DMS 273 (cell line): ENCODE results near the gene PRKAA2.
A peak's percentile ranks its signal among the peaks of the same experiment; 100 is the strongest.
"Not testable (repeated sequence)": the region's sequence is repeated elsewhere in the genome, so short reads cannot be mapped to it uniquely, and the experiment has no call there.

Source experiments
- DNase-seq: peaks from one replicate; lab custom pipeline; 2025; ENCODE audit not compliant: unreplicated experiment; lab: John Stamatoyannopoulos, UW

Gene PRKAA2

GRCh38 chr1:56644919-56645676, at the start of gene PRKAA2:
PRKAA2 (plus strand) TSS chr1:56645314; CDS start chr1:56645388, 74 bp downstream.
- DNase-seq: peak; percentile 82

GRCh38 chr1:56595397-56596191, 49.5 kb upstream of the PRKAA2 start:
- DNase-seq: not testable (repeated sequence)

- not testable (repeated sequence) for DNase-seq
Observed at GRCh38 chr1:56610097-56610496, 35.0 kb upstream of the PRKAA2 start.

- not testable (repeated sequence) for DNase-seq
Observed at GRCh38 chr1:56610770-56611169, 34.3 kb upstream of the PRKAA2 start.

GRCh38 chr1:56617141-56617540, 28.0 kb upstream of the PRKAA2 start:
- DNase-seq: no peak

- no peak for DNase-seq
Observed at GRCh38 chr1:56625819-56626440, 19.2 kb upstream of the PRKAA2 start.

- DNase-seq: no peak
Observed at GRCh38 chr1:56626546-56626945, 18.6 kb upstream of the PRKAA2 start.

GRCh38 chr1:56627019-56627635, 18.0 kb upstream of the PRKAA2 start:
- no peak for DNase-seq

- DNase-seq: no peak
Observed at GRCh38 chr1:56627636-56628039, 17.5 kb upstream of the PRKAA2 start.

- no peak for DNase-seq
Observed at GRCh38 chr1:56630786-56631185, 14.3 kb upstream of the PRKAA2 start.

- no peak for DNase-seq
Observed at GRCh38 chr1:56631901-56632300, 13.2 kb upstream of the PRKAA2 start.

GRCh38 chr1:56634981-56635380, 10.1 kb upstream of the PRKAA2 start:
- no peak for DNase-seq

- no peak for DNase-seq
Observed at GRCh38 chr1:56638248-56638647, 6.9 kb upstream of the PRKAA2 start.

- DNase-seq: no peak
Observed at GRCh38 chr1:56639211-56639610, 5.9 kb upstream of the PRKAA2 start.

GRCh38 chr1:56643661-56644060, 1.5 kb upstream of the PRKAA2 start:
- no peak for DNase-seq

- no peak for DNase-seq
Observed at GRCh38 chr1:56644064-56644918, 823 bp upstream of the PRKAA2 start.

- peak; percentile 77 for DNase-seq
Observed at GRCh38 chr1:56645677-56646305, 677 bp downstream of the PRKAA2 start.

- no peak for DNase-seq
Observed at GRCh38 chr1:56646611-56647010, 1.5 kb downstream of the PRKAA2 start.

- DNase-seq: no peak
Observed at GRCh38 chr1:56647106-56647505, 2.0 kb downstream of the PRKAA2 start.

- no peak for DNase-seq
Observed at GRCh38 chr1:56648546-56648945, 3.4 kb downstream of the PRKAA2 start.
